IPS-NIHi7 (cell line): ENCODE measurements around the gene LRRC8D.

Source experiments
- DNase-seq: peaks from one replicate; pipeline ENCODE4 v3.0.0; 2012; ENCODE audit warnings: mixed read lengths; ENCODE audit errors: extremely low spot score

The LRRC8D gene

GRCh38 chr1:89807503-89807902 is 13.3 kb upstream of the LRRC8D start:
- no peak for DNase-seq

DNA sequence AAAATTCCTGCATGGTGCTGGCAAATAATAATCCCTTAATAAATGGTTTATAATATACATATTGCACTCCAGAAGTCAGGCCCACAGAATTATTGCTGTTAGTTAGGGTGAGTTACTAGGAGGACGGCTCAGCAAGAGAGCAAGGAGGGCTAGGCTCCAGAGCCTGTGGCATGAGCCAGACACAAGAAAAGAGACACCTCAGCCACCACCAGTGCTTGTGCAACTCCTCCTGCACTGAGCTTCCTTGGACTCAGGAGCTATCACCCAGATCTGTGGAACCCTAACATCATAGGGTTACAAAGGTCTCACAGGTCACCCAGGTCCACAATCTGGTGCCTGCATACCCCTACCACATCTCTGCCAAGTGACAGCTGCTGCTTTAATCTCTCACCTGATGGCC is 12.8 kb upstream of the LRRC8D start:
- DNase-seq: no peak

DNA sequence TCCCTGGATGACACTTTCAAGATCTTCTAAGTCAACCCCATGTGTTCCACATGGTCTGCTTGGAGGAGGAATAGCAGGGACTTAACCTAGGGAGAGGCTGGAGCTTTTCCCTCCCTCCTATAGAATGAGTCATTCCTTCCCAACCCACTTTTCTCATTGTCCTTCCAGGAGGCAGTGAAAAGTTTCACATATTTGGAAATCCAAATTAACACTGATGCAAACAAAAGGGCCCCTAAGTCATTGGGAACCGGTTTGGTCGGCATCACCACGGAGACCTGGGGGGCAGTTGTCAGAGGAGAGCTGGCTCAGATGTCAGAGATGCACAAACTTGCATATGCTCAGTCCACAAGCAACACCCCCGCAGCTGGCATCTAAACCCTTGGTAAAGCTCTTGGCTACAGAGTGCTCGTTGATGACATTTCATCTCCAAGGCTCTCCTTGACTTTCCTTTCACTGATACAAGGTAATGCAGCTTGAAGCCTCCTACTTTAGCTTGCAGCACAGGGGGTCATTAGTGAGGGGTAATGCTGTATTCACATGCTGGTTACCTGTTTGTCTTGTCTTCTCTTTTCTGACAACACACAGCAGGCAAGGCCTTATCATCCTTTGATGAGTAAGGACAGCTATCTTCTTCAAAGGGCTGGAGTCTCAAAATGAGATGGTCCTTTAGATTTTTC is 12.3 kb upstream of the LRRC8D start:
- peak; percentile 45 for DNase-seq

DNA sequence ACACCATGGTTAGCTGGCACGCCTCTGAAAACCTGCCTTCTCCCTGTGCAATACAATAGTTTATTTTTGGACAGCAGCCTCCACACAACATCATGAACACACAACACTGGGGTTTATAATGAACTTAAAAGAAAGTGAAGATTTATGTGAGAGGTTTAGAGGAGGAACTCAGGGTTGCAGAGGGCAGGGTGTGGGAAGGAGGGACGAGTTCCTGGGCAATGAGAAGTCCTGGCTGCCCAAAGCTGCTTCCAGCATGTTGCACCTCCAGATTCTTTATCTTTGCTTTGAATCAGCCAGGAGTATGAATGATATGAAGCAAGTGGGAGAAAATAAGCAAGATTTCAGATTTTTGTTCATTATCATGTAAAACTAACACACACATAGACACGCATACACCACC is 11.3 kb upstream of the LRRC8D start:
- DNase-seq: no peak

GRCh38 chr1:89810302-89810701 is 10.5 kb upstream of the LRRC8D start:
- no peak for DNase-seq

DNA sequence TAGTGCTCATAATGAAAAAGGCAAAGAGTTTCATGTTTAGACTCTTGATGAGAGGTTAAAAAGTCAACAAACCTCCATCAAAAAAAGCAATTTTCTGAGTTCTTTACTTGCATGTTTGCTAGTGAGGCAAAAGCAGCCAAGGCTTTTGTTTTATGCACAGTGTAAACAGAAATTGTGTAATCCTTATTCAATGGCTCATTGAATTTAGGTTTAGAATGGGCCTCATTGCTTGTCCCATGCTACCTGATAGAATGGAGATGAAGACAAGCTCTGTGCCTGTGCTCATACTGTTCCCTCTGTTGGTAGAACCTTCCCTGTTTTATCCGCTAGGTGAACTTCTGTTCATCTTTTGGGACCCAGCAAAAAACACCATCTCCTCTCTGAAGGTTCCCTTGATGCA is 10.0 kb upstream of the LRRC8D start:
- no peak for DNase-seq

DNA sequence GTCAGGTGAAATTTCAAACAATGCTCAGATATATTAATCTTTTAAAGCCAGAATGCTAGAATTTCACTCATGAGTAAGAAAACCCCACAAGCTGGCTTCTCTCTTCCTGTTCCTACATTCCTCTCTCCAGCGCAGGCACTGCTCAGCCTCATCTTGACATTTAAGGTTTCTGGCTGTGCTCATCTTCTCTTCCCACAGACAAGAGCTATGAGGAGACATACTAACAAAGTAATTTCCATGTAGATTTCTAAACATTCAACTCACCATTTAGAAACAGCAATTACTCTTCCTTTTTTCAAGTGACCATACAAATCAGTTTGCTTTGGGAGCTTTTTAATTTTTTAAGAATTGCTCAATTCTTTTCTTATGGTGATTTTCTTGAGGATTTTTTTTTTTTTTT is 7.8 kb upstream of the LRRC8D start:
- DNase-seq: no peak

- no peak for DNase-seq
Observed at GRCh38 chr1:89815040-89815439, 5.8 kb upstream of the LRRC8D start.

DNA sequence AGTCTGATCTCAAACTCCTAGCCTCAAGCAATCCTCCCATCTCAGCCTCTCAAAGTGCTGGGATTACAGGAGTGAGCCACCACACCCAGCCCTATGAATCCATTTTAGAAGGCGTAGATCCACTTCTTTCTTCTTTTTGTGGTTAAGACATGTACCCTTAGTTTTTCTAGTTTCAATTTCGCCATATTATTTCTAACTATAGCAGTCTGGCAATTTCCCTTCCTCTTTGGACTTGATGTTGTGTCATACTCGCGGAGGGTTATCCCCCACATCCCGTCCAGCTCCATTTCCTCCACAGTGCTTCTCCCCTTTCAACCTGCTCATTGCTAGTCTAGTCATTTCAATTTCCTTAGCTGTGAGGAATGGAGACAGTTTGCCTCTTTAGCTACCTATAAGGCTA is 5.2 kb upstream of the LRRC8D start:
- no peak for DNase-seq

GRCh38 chr1:89816366-89816765 is 4.5 kb upstream of the LRRC8D start:
- no peak for DNase-seq

GRCh38 chr1:89821322-89822108 is 683 bp downstream of the LRRC8D start:
- DNase-seq: peak; percentile 65

GRCh38 chr1:89822109-89822962 is 1.5 kb downstream of the LRRC8D start:
- peak; percentile 40 for DNase-seq

GRCh38 chr1:89822999-89823628 is 2.3 kb downstream of the LRRC8D start:
- no peak for DNase-seq

- DNase-seq: no peak
Observed at GRCh38 chr1:89823679-89824292, 3.0 kb downstream of the LRRC8D start.

- DNase-seq: no peak
Observed at GRCh38 chr1:89826594-89826993, 5.8 kb downstream of the LRRC8D start.

DNA sequence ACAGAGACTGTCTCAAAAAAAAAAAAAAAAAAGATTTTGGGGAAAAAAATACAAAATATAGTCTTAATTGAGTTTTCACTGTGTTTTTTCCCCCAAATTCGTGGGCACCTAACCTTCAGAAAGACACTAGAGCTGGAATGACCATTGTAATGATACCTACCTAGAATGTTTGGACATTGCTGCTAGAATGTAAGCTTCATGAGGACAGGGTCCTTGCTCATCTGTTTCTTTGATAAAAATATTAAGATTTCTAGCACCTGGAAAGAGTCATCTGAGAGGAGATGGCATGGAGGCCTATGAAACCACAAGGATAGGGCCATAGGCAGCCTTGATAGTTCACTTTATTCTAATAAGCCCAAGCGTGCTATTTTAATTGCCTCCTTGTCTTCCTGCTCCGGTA is 6.5 kb downstream of the LRRC8D start:
- DNase-seq: no peak

- no peak for DNase-seq
Observed at GRCh38 chr1:89827902-89828301, 7.1 kb downstream of the LRRC8D start.

DNA sequence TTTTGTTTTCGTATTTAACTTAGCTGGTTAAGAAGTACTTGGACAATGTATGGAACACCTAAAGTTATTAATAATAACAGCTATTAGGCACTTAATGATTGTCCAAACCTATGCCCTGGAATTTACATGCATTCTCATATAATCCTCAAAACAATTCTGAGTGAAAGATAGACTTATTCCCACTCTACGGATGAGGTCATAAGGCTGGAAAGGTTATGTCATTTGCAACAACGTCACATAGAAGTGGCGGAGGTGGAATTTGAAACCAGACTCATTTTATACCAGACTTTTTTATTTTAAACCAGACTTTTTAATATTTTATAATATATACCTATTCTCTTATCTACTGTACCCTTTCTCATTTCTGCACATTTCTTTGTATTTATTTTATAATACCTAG is 8.4 kb downstream of the LRRC8D start:
- DNase-seq: no peak

DNA sequence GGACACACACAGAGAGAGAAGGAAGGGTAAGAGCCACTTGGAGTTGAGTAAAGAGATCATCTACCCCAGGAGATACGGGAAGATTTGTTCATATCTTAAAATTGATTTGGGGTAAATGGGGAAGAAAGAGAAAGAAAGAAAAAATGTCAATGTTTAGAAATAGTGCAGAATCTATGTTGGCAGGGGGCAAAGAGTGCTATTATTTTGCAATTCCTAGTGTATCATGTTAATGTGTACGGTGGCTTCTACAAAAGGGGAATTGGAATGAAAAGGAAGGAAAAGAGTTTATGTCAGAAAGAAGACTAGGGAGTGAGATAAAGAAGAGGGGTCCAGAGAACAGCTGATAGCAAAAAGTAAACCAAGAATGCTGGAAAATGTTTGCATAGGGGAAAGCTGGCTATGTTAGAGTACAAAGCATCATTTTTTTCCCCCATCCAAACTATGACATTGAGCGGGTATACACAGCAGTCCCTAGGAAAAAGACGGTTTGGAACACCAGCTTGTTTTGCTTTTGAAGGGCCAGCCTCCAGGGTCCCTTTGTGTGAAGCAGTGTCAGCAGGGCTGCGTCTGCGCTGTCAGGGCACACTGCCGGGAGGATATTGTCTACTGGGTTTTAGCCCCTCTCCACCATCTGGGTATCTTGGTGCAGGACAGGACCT is 10.8 kb downstream of the LRRC8D start:
- DNase-seq: no peak

GRCh38 chr1:89832496-89833127 is 11.8 kb downstream of the LRRC8D start:
- DNase-seq: no peak
